Measurements from ENCODE around the gene CALML4.

- TF ChIP-seq CTCF (IDR thresholded peaks at IDR 0.05): no peak
- TF ChIP-seq EP300 (IDR thresholded peaks at IDR 0.05): no peak
- TF ChIP-seq POLR2AphosphoS5 (IDR thresholded peaks at IDR 0.05): no peak
These were observed 9.6 kb downstream of the CALML4 start for GRCh38 chr15:68195336-68196112.
